Neural progenitor cell (in vitro differentiated cells): ENCODE results near the gene SPATA9. TPM values are rescaled to one million over a fixed set of nuclear protein-coding genes. Genes with fewer than 3 reads are reported as not detected.

ENCODE experiments used
- DNase-seq: peaks from one replicate; pipeline ENCODE4 v3.0.0-alpha.2; 2016; ENCODE audit warnings: low spot score
- H2AFZ ChIP-seq: fragments of 200-600 bp; sonication (generic); replicated peaks from 2 replicates; pipeline ENCODE4 v1.6.1; 2016; ENCODE audit warnings: antibody characterized with exemption
- H3F3A ChIP-seq: fragments of 200-600 bp; sonication (generic); 2 replicates; pipeline ENCODE4 v1.6.1; 2016; ENCODE audit warnings: antibody characterized with exemption, low read depth
- H3K27ac ChIP-seq: fragments of 200-600 bp; sonication (generic); 2 replicates; pipeline ENCODE4 v1.5.1; 2016; ENCODE audit warnings: mild to moderate bottlenecking
- H3K27me3 ChIP-seq: fragments of 200-600 bp; sonication (generic); 2 replicates; pipeline ENCODE4 v1.6.1; 2016; ENCODE audit warnings: mild to moderate bottlenecking, moderate library complexity
- H3K36me3 ChIP-seq: fragments of 200-600 bp; sonication (generic); 2 replicates; pipeline ENCODE4 v1.5.1; 2016
- H3K4me1 ChIP-seq: fragments of 200-600 bp; sonication (generic); 2 replicates; pipeline ENCODE4 v1.6.1; 2016; ENCODE audit warnings: mixed run types
- H3K4me2 ChIP-seq: fragments of 200-600 bp; sonication (generic); 2 replicates; pipeline ENCODE4 v1.6.1; 2016
- H3K4me3 ChIP-seq: fragments of 200-600 bp; sonication (generic); 2 replicates; pipeline ENCODE4 v1.5.1; 2016
- H3K79me2 ChIP-seq: fragments of 200-600 bp; sonication (generic); 2 replicates; pipeline ENCODE4 v1.6.1; 2016; ENCODE audit warnings: low read depth
- H3K9ac ChIP-seq: fragments of 200-600 bp; sonication (generic); 2 replicates; pipeline ENCODE4 v1.6.1; 2016
- H3K9me3 ChIP-seq: fragments of 200-600 bp; sonication (generic); 2 replicates; pipeline ENCODE4 v1.5.1; 2016; ENCODE audit warnings: low read depth
- H4K20me1 ChIP-seq: fragments of 200-600 bp; sonication (generic); 2 replicates; pipeline ENCODE4 v1.6.1; 2016; ENCODE audit warnings: low read depth
- H3K27ac Mint-ChIP-seq: 3 replicates; pipeline ENCODE4 v1.8.0; 2021; ENCODE audit warnings: mixed read lengths
- H3K27me3 Mint-ChIP-seq: 2 replicates; pipeline ENCODE4 v1.8.0; 2022; ENCODE audit warnings: low read depth, mild to moderate bottlenecking, inconsistent platforms, moderate library complexity, mixed read lengths; ENCODE audit not compliant: insufficient read depth
- H3K36me3 Mint-ChIP-seq: 3 replicates; pipeline ENCODE4 v1.8.0; 2021; ENCODE audit warnings: mixed read lengths
- H3K4me1 Mint-ChIP-seq: 3 replicates; pipeline ENCODE4 v1.8.0; 2021; ENCODE audit warnings: mixed read lengths
- H3K4me3 Mint-ChIP-seq: 3 replicates; pipeline ENCODE4 v1.8.0; 2021; ENCODE audit warnings: mild to moderate bottlenecking, moderate library complexity, mixed read lengths
- H3K9me3 Mint-ChIP-seq: 3 replicates; pipeline ENCODE4 v1.8.0; 2020; ENCODE audit warnings: mixed read lengths
- EZH2 ChIP-seq: fragments of 200-600 bp; sonication (generic); IDR thresholded peaks from 2 replicates; pipeline ENCODE4 v1.6.1; 2017; ENCODE audit warnings: antibody characterized with exemption, mild to moderate bottlenecking, moderate library complexity
- EZH2phosphoT487 ChIP-seq: fragments of 200-600 bp; sonication (generic); IDR thresholded peaks from 2 replicates; pipeline ENCODE4 v1.6.1; 2017; ENCODE audit warnings: antibody characterized with exemption
- total RNA-seq: library from RNA; depleted of rRNA; stranded (reverse); fragments of >200 nt; gene quantifications from 2 replicates; pipeline ENCODE4 v1.2.3, GENCODE V29; 2015; ENCODE audit warnings: low replicate concordance
- TF ChIP-seq, protein P1 (sequence below): fragments of 200-600 bp; sonication (generic); IDR thresholded peaks from 2 replicates; pipeline ENCODE4 v1.5.1; 2017; ENCODE audit warnings: antibody characterized with exemption, mild to moderate bottlenecking

The SPATA9 gene
- total RNA-seq, 1 donor from 2014 or later = not detected

- TF ChIP-seq EZH2 = no peak
- TF ChIP-seq, protein P1, sequence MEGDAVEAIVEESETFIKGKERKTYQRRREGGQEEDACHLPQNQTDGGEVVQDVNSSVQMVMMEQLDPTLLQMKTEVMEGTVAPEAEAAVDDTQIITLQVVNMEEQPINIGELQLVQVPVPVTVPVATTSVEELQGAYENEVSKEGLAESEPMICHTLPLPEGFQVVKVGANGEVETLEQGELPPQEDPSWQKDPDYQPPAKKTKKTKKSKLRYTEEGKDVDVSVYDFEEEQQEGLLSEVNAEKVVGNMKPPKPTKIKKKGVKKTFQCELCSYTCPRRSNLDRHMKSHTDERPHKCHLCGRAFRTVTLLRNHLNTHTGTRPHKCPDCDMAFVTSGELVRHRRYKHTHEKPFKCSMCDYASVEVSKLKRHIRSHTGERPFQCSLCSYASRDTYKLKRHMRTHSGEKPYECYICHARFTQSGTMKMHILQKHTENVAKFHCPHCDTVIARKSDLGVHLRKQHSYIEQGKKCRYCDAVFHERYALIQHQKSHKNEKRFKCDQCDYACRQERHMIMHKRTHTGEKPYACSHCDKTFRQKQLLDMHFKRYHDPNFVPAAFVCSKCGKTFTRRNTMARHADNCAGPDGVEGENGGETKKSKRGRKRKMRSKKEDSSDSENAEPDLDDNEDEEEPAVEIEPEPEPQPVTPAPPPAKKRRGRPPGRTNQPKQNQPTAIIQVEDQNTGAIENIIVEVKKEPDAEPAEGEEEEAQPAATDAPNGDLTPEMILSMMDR = no peak
- no peak for TF ChIP-seq EZH2phosphoT487
- peaks cover 9% of the 10 kb centered on the region for H3K9me3 Mint-ChIP-seq
- Histone ChIP-seq H3K9ac (no peak overlapping the region), H3K9me3 (peaks cover 3% of the 10 kb centered on the region), H3K79me2 (no peaks in the 10 kb centered on the region), H3K4me1 (no peaks in the 10 kb centered on the region), H3F3A (no peaks in the 10 kb centered on the region), H3K27me3 (peaks cover 15% of the 10 kb centered on the region), H4K20me1 (no peaks in the 10 kb centered on the region), H3K36me3 (no peaks in the 10 kb centered on the region), H3K4me3 (no peak overlapping the region), H3K4me2 (no peak overlapping the region), H3K27ac (no peak overlapping the region), H2AFZ (no peak overlapping the region)
- peaks cover 11% of the 10 kb centered on the region for H3K27me3 Mint-ChIP-seq
- H3K27ac Mint-ChIP-seq = no peak overlapping the region
- DNase-seq = no peak
- peaks cover 2% of the 10 kb centered on the region for H3K36me3 Mint-ChIP-seq
- no peak overlapping the region for H3K4me3 Mint-ChIP-seq
- no peaks in the 10 kb centered on the region for H3K4me1 Mint-ChIP-seq
These were observed 69.3 kb downstream of the SPATA9 start for GRCh38 chr5:95613514-95613913.

- peaks cover 3% of the 10 kb centered on the region for H3K9me3 ChIP-seq
- no peak overlapping the region for H3K27ac ChIP-seq
- H3K36me3 ChIP-seq = no peaks in the 10 kb centered on the region
- H3K4me1 ChIP-seq = no peaks in the 10 kb centered on the region
- H3K4me1 Mint-ChIP-seq = peaks cover 1% of the 10 kb centered on the region
- H2AFZ ChIP-seq = no peak overlapping the region
- DNase-seq = no peak
- no peak overlapping the region for H3K4me3 ChIP-seq
- no peaks in the 10 kb centered on the region for H3K79me2 ChIP-seq
- peaks cover 9% of the 10 kb centered on the region for H3K9me3 Mint-ChIP-seq
- no peaks in the 10 kb centered on the region for H3F3A ChIP-seq
- H4K20me1 ChIP-seq = no peaks in the 10 kb centered on the region
- no peak overlapping the region for H3K27ac Mint-ChIP-seq
- H3K4me2 ChIP-seq = no peak overlapping the region
- peaks cover 2% of the 10 kb centered on the region for H3K36me3 Mint-ChIP-seq
- H3K27me3 Mint-ChIP-seq = peaks cover 4% of the 10 kb centered on the region
- no peak for TF ChIP-seq EZH2
- no peak for TF ChIP-seq EZH2phosphoT487
- TF ChIP-seq, protein P1 = no peak
- H3K27me3 ChIP-seq = no peaks in the 10 kb centered on the region
- no peak overlapping the region for H3K4me3 Mint-ChIP-seq
- no peak overlapping the region for H3K9ac ChIP-seq
These were observed 71.4 kb downstream of the SPATA9 start for GRCh38 chr5:95611396-95611795.

DNA sequence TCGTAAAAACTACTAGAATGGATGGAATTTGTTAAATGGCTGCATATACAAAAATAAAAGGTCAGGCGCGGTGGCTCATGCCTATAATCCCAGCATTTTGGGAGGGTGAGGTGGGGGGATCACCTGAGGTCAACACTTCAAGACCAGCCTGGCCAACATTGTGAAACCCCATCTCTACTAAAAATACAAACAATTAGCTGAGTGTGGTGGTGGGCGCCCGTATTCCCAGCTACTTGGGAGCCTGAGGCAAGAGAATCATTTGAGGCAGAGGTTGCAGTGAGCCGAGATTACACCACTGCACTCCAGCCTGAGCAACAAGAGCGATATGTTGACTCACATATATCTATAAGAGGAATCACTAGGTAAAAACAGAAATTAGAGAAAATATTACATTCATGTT, 72.2 kb downstream of the SPATA9 start:
- no peaks in the 10 kb centered on the region for H4K20me1 ChIP-seq
- TF ChIP-seq EZH2 (no peak), EZH2phosphoT487 (no peak)
- TF ChIP-seq, protein P1 = no peak
- H3K9ac ChIP-seq = no peak overlapping the region
- Mint-ChIP-seq H3K27ac (no peak overlapping the region), H3K4me3 (no peak overlapping the region), H3K4me1 (peaks cover 5% of the 10 kb centered on the region), H3K36me3 (peaks cover 2% of the 10 kb centered on the region), H3K9me3 (peaks cover 9% of the 10 kb centered on the region), H3K27me3 (peaks cover 4% of the 10 kb centered on the region)
- no peak overlapping the region for H3K4me2 ChIP-seq
- H3K27ac ChIP-seq = no peak overlapping the region
- H2AFZ ChIP-seq = no peak overlapping the region
- H3K4me3 ChIP-seq = no peak overlapping the region
- H3K27me3 ChIP-seq = no peaks in the 10 kb centered on the region
- no peaks in the 10 kb centered on the region for H3F3A ChIP-seq
- H3K9me3 ChIP-seq = peaks cover 3% of the 10 kb centered on the region
- no peak for DNase-seq
- no peaks in the 10 kb centered on the region for H3K36me3 ChIP-seq
- H3K79me2 ChIP-seq = no peaks in the 10 kb centered on the region
- H3K4me1 ChIP-seq = no peaks in the 10 kb centered on the region

DNA sequence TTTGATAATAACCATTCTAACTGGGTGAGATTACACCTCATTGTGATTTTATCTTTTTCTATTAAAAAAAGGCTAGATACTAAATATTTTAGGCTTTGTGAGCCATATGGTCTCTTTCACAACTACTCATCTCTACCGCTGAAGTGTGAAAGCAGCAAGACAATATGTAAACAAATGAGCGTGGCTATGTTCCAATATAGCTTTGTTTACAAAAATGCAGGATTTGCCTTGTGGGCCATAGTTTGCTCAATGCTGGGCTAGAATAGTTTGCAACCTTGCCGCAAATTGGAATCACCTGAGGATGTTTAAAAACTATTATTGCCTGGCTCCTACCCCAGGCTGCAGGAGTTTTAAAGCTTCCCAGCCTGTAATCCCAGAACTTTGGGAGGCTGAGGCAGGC, 73.1 kb downstream of the SPATA9 start:
- Histone ChIP-seq H3K9me3 (peaks cover 3% of the 10 kb centered on the region), H3K9ac (no peak overlapping the region), H3K79me2 (no peaks in the 10 kb centered on the region), H3K4me3 (no peak overlapping the region), H3K36me3 (no peaks in the 10 kb centered on the region), H4K20me1 (no peaks in the 10 kb centered on the region), H3K4me1 (no peaks in the 10 kb centered on the region), H3F3A (no peaks in the 10 kb centered on the region), H3K27ac (no peak overlapping the region), H2AFZ (no peak overlapping the region), H3K27me3 (no peaks in the 10 kb centered on the region), H3K4me2 (no peak overlapping the region)
- H3K4me3 Mint-ChIP-seq = no peak overlapping the region
- peaks cover 9% of the 10 kb centered on the region for H3K9me3 Mint-ChIP-seq
- no peak for DNase-seq
- no peaks in the 10 kb centered on the region for H3K36me3 Mint-ChIP-seq
- peaks cover 5% of the 10 kb centered on the region for H3K4me1 Mint-ChIP-seq
- peaks cover 4% of the 10 kb centered on the region for H3K27me3 Mint-ChIP-seq
- TF ChIP-seq EZH2 (no peak), EZH2phosphoT487 (no peak)
- TF ChIP-seq, protein P1 = no peak
- no peak overlapping the region for H3K27ac Mint-ChIP-seq
